Panc1 (cell line): Measurements from ENCODE around the gene MCU. TPM values are rescaled to one million over a fixed set of nuclear protein-coding genes. Genes with fewer than 3 reads are reported as not detected.
"Not testable (repeated sequence)": the region's sequence is repeated elsewhere in the genome, so short reads cannot be mapped to it uniquely, and the experiment has no call there.

Experiments
- ATAC-seq: fragments of 200-7000 bp; cut with Tn5 transposase; 2 replicates; pipeline ENCODE4 v1.9.1; 2020; ENCODE audit warnings: mild to moderate bottlenecking, moderate library complexity
- BruUV-seq: library from RNA; stranded (reverse); fragments of 400-500 nt; replicated peaks from 2 replicates; lab custom pipeline; 2021; lab: Mats Ljungman, UMichigan
- CTCF ChIA-PET: fragments of 300-600 bp; sonication (Branson Sonifier 250); formaldehyde crosslinking; loops from one replicate; lab custom pipeline; 2022; ENCODE audit warnings: antibody characterized with exemption; lab: Charles Lee
- POLR2A ChIA-PET: fragments of 300-600 bp; sonication (Branson Sonifier 250); formaldehyde crosslinking; loops from one replicate; lab custom pipeline; 2022; ENCODE audit warnings: antibody characterized with exemption; lab: Charles Lee
- DNase-seq: peaks from one replicate; pipeline ENCODE4 v3.0.0-alpha.2; 2010; ENCODE audit warnings: low read depth, low spot score
- H3K27ac ChIP-seq: 2 replicates; pipeline ENCODE4 v1.5.1; 2011; ENCODE audit warnings: mild to moderate bottlenecking, low read length, inconsistent platforms
- H3K27me3 ChIP-seq: fragments of 200-500 bp; sonication (Bioruptor generic); 2 replicates; pipeline ENCODE4 v1.6.0; 2014; ENCODE audit warnings: low read length, inconsistent platforms; ENCODE audit not compliant: control insufficient read depth, insufficient read depth
- H3K36me3 ChIP-seq: fragments of 200-500 bp; sonication (Bioruptor generic); 2 replicates; pipeline ENCODE4 v1.5.1; 2014; ENCODE audit warnings: inconsistent platforms, mild to moderate bottlenecking, low read length, moderate library complexity; ENCODE audit not compliant: control insufficient read depth, insufficient read depth
- H3K4me1 ChIP-seq: 2 replicates; pipeline ENCODE4 v1.5.1; 2011; ENCODE audit warnings: inconsistent platforms, mild to moderate bottlenecking, low read length, moderate library complexity; ENCODE audit not compliant: control insufficient read depth, insufficient read depth
- H3K4me3 ChIP-seq, 2 experiments: 2 replicates each; pipeline ENCODE4 v1.5.1; 2011 to 2012; ENCODE audit warnings: low read depth in 2 of 2, low read length in 2 of 2, mild to moderate bottlenecking in 2 of 2, inconsistent platforms in 1 of 2, moderate library complexity in 1 of 2
- H3K9me3 ChIP-seq: fragments of 200-500 bp; sonication (Bioruptor generic); 2 replicates; pipeline ENCODE4 v1.5.1; 2014; ENCODE audit warnings: low read depth, mild to moderate bottlenecking, inconsistent platforms, low read length, moderate library complexity; ENCODE audit not compliant: control insufficient read depth, insufficient read depth
- POLR2AphosphoS5 ChIP-seq: IDR thresholded peaks from 2 replicates; pipeline ENCODE4 v1.6.1; 2012; ENCODE audit warnings: mild to moderate bottlenecking, low read depth, low read length, moderate library complexity
- REST ChIP-seq, 2 experiments: IDR thresholded peaks; 2 replicates each; pipeline ENCODE4 v1.6.1; 2011 to 2012; ENCODE audit warnings: low read depth in 2 of 2, control low read depth in 1 of 2, low read length in 1 of 2, mild to moderate bottlenecking in 1 of 2, moderate library complexity in 1 of 2; ENCODE audit not compliant: insufficient read depth in 1 of 2
- SIN3A ChIP-seq: IDR thresholded peaks from 2 replicates; pipeline ENCODE4 v1.6.1; 2012; ENCODE audit warnings: low read depth, mild to moderate bottlenecking, low read length, moderate library complexity, borderline replicate concordance; ENCODE audit not compliant: insufficient read depth
- TCF7L2 ChIP-seq: IDR thresholded peaks from 2 replicates; pipeline ENCODE4 v1.6.1; 2011; ENCODE audit warnings: mild to moderate bottlenecking, low read depth, low read length, inconsistent platforms
- in situ Hi-C: cut with HindIII; loops from 2 replicates; pipeline ENCODE4 v1.10.0; 2016; ENCODE audit warnings: low sequenced_read_pairs, low pct_unique_long_range_greater_than_20kb
- intact Hi-C: fragments of 100-400 bp; cut with micrococcal nuclease; formaldehyde crosslinking; loops from one replicate; pipeline ENCODE4 v1.10.0; 2022; ENCODE audit not compliant: unreplicated experiment
- total RNA-seq: library from RNA; stranded (reverse); gene quantifications from one replicate; pipeline ENCODE4 v1.2.1, GENCODE V29; 2021; ENCODE audit not compliant: unreplicated experiment
- TF ChIP-seq, protein P1 (sequence below): fragments of 450-650 bp; IDR thresholded peaks from 2 replicates; pipeline ENCODE4 v1.5.1; 2017; ENCODE audit warnings: mild to moderate bottlenecking

MCU gene
- total RNA-seq, 1 experiment from 2014 or later: 31.6 TPM

- TF ChIP-seq REST (IDR thresholded peaks at IDR 0.05; ENCODE audit: insufficient read depth in 1 of 2, low read depth in 2 of 2, low read length in 1 of 2) (no peak), TCF7L2 (peak; percentile 60; the same call in 1 of the 2 replicates)
- in situ Hi-C loops (no loop called here), intact Hi-C loops (no loop called here)
- DNase-seq (no peak), ATAC-seq (no peak)
- ChIA-PET POLR2A (interaction anchor here (0.6 kb wide), 2 partner anchors 124 to 429 kb away, joined by 5 to 17 read pairs; no protein-coding TSS in a partner anchor), CTCF (no interaction called here)
- no peak overlapping the region for H3K27ac ChIP-seq
- no TSS peak for BruUV-seq
- no peaks in the 10 kb centered on the region for H3K9me3 ChIP-seq
- H3K4me3 ChIP-seq: no peak overlapping the region
- no peaks in the 10 kb centered on the region for H3K4me1 ChIP-seq
- H3K27me3 ChIP-seq: no peaks in the 10 kb centered on the region
- no peaks in the 10 kb centered on the region for H3K36me3 ChIP-seq
Measured at GRCh38 chr10:72912736-72913135, 220.8 kb downstream of the MCU start.

- ChIA-PET CTCF (no interaction called here), POLR2A (interaction anchor here (0.6 kb wide), 1 partner anchor 429 kb away, joined by 5 read pairs; no protein-coding TSS in a partner anchor)
- intact Hi-C loops: no loop called here
- in situ Hi-C loops: no loop called here
- H3K4me3 ChIP-seq: no peak overlapping the region
- H3K9me3 ChIP-seq: no peaks in the 10 kb centered on the region
- H3K27me3 ChIP-seq: no peaks in the 10 kb centered on the region
- H3K4me1 ChIP-seq: no peaks in the 10 kb centered on the region
- H3K36me3 ChIP-seq: no peaks in the 10 kb centered on the region
- ATAC-seq (no peak), DNase-seq (no peak)
- H3K27ac ChIP-seq: no peak overlapping the region
- no peak for TF ChIP-seq SIN3A
- TF ChIP-seq, protein P1, sequence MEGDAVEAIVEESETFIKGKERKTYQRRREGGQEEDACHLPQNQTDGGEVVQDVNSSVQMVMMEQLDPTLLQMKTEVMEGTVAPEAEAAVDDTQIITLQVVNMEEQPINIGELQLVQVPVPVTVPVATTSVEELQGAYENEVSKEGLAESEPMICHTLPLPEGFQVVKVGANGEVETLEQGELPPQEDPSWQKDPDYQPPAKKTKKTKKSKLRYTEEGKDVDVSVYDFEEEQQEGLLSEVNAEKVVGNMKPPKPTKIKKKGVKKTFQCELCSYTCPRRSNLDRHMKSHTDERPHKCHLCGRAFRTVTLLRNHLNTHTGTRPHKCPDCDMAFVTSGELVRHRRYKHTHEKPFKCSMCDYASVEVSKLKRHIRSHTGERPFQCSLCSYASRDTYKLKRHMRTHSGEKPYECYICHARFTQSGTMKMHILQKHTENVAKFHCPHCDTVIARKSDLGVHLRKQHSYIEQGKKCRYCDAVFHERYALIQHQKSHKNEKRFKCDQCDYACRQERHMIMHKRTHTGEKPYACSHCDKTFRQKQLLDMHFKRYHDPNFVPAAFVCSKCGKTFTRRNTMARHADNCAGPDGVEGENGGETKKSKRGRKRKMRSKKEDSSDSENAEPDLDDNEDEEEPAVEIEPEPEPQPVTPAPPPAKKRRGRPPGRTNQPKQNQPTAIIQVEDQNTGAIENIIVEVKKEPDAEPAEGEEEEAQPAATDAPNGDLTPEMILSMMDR: no peak
- TF ChIP-seq TCF7L2: no peak
- TF ChIP-seq REST (IDR thresholded peaks at IDR 0.05; ENCODE audit: insufficient read depth in 1 of 2, low read depth in 2 of 2, low read length in 1 of 2): no peak
- TF ChIP-seq POLR2AphosphoS5: no peak
- no TSS peak for BruUV-seq
Measured at GRCh38 chr10:72913287-72913686, 221.3 kb downstream of the MCU start.

- H3K4me3 ChIP-seq, H3K9me3 ChIP-seq, H3K4me1 ChIP-seq, H3K36me3 ChIP-seq, BruUV-seq, H3K27me3 ChIP-seq, CTCF ChIA-PET, in situ Hi-C loops, intact Hi-C loops, DNase-seq, ATAC-seq, H3K27ac ChIP-seq: not testable (repeated sequence)
- POLR2A ChIA-PET: interaction anchor here (0.7 kb wide), 1 partner anchor 20 kb away, joined by 3 read pairs; no protein-coding TSS in a partner anchor
Measured at GRCh38 chr10:72917201-72917600, 225.3 kb downstream of the MCU start.

DNA sequence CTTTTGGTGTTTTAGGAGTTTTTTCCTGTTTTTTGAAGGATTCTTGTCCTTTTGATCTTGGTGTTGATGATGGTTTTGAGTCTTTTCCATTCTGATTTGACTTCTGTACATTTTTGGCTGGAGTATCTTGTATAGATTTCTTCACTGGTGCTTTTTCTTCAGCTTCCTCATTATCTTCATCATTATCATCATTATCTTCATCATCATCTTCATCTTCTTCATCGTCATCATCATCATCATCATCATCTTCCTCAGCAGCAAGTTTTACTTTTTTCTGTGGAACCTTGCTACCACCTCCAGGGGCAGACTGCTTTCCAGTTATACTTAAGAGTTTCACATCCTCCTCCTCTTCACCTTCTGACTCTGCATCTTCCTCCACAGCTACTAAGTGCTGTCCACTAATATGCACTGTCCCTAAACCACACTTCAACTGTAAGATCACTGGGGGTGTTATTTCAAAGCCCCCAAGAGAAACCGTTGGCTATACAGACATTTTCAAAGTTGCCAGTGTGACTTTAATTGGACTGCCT, 225.9 kb downstream of the MCU start:
- in situ Hi-C loops, H3K36me3 ChIP-seq, CTCF ChIA-PET, H3K4me1 ChIP-seq, H3K9me3 ChIP-seq, intact Hi-C loops, DNase-seq, ATAC-seq, H3K27me3 ChIP-seq, BruUV-seq, H3K27ac ChIP-seq, H3K4me3 ChIP-seq, POLR2A ChIA-PET: not testable (repeated sequence)
